Activated CD4-positive, CD25-positive, alpha-beta regulatory T cell treated with anti-CD3 and anti-CD28 coated beads, Interleukin-2, amount 50 U/mL, for 72 hours (primary cell): ENCODE measurements around the gene ZNF100.
"Not testable (repeated sequence)": the region's sequence is repeated elsewhere in the genome, so short reads cannot be mapped to it uniquely, and the experiment has no call there.

Source experiments
- DNase-seq: peaks from one replicate; pipeline ENCODE4 v3.0.0; 2021

Gene ZNF100

DNA sequence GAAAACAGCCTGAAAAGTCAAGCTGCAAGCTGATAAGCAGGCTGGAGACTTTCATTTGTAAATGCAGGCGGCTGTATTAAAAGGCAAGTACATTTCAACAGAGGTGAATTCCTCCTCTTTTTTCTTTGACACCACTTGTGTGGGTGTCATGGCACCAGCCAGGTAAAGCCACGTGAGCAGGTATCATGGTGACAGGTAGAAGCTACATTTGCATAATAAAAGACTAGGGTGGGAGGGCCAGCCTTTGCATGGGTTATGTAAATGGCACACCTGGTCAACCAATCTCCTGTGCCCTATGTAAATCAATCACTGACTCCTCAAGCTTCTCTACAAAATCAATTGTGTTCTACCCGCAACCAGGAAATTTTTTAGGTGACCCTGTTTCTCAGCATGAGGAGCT is 68.2 kb downstream of the ZNF100 start:
- no peak for DNase-seq

DNA sequence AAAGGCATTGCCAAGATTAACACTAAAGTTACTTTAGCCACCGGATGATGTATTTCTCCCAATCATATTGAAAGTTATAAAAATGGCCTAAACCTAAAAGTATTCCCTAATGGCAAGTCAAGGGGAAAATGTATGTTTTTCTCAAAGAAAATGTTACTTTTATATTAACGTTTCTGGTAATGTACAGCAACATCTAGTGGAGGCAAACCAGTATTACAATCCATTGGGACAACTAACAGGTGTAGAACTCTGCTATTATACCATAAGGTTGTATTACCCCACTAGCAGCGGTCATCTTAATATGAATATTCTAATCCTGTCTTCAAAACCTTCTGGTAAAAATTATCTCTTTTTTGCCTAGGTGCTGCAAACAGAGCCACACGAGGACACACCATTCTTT is 69.2 kb downstream of the ZNF100 start:
- DNase-seq: no peak

DNA sequence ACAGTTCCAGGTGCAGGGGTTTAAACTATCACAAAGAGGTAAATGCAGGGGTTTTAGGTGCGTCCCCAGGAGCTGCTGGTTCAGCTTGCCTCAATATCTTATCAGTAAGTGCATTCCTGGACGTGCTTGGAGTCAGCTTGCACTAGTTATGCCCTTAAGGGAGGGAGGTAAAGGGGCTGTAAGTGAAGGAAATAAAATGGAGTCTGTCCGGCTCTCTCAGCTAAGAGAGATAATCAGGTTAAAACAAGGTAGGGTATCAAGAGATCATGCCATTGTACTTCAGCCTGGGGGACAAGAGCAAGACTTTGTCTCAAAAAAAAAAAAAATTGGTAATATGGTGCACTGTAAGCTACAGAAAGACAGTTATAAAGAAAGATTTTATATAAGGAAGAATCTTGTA is 69.7 kb downstream of the ZNF100 start:
- no peak for DNase-seq

DNA sequence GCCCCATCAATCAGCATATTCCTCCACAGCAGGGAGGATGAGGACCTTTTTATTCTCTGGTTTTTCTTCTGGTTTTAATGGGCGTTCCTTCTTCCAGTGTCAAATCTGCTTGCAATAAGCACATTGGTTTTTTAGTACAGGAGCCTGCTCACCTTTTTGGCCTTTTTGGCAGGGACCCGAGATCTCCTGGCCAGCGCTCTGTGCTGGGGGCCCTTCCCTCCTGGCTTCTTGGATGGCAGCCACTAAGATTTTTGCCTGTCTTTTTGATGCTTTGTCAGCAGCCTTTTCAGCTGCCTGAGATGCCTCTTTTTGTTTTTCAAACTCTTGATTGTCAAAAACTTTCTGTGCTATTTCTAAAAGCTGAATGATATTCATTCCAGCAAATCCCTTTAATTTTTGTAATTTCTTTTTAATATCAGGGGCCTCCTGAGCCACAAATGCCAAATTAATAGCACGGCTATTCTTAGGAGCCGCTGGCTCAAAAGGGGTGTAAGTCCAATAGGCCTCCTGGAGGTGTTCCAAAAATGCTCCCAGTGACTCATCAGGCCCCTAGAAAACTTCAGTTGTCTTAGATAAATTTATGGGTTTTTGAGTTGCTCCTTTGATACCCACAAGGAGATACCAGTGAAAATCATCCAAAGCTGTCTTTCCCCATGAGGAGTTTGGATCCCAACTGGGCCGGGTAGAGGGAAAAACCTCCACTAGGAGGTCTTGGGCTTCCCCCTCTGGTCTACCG is 73.0 kb downstream of the ZNF100 start:
- DNase-seq: no peak

DNA sequence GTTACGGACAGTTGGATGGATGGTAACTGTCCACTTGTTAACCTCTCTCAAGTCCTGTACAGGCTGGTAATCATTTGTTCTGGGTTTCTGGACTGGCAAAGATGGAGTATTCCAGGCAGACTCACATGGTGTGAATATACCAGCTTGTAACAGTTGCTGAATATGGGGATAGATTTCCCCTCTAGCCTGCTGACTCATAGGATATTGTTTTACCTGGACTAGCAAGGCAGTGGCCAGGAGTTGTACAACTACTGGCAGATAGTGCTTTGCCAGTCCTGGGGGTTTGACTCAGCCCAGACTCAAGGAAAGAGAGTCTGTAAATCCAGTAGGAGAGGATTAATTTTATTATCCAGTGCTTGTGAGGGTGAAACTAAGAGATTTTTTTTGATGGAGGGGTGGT is 74.0 kb downstream of the ZNF100 start:
- DNase-seq: no peak

DNA sequence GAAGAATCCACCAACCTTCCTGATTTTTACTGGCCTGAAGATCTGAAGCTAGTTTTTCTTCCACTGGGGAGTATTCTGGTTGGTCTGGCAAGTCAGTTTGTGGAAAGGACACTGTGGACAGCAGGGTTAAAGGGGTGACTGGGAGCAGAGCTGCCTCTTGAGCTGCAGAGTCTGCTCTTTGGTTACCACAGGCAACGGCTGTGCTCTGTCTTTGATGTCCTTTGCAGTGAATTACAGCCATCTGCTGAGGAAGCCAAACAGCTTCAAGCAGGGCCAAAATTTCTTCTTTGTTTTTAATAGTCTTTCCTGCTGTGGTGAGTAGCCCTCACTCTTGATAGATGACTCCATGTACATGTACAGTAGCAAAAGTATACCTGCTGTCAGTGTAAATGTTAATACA is 75.7 kb downstream of the ZNF100 start:
- no peak for DNase-seq

DNA sequence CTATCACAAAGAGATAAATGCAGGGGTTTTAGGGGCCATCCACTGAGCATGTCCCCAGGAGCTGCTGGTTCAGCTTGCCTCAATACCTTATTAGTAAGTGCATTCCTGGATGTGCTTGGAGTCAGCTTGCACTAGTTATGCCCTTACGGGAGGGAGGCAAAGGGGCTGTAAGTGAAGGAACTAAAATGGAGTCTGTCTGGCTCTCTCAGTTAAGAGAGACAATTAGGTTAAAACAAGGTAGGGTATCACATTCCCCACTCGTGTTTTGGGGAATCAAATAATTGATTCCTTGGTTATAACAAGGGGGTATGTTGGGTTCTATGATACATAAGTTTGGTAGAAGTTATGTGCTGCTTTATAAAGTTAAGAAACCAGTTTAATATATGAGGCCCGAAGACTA is 78.9 kb downstream of the ZNF100 start:
- no peak for DNase-seq

DNA sequence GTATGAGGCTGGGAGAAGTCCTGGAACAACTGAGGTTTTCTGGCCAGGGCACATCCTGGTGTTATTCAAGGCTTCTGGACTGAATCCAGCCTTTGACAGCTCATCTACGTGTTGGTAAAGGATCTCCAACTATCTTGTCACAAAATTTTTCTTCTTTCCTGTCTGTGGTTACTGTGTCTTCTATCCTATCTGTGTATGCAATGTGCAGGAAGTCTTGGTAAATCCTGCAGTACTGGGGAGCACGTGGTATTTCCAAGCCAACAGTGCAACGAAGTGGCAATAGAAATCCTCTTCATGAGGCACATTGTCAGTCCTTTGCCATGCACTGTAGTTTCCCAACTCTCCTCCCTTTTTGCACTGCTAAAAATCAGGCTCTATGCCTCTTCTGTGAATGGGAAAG is 86.7 kb downstream of the ZNF100 start:
- no peak for DNase-seq

DNA sequence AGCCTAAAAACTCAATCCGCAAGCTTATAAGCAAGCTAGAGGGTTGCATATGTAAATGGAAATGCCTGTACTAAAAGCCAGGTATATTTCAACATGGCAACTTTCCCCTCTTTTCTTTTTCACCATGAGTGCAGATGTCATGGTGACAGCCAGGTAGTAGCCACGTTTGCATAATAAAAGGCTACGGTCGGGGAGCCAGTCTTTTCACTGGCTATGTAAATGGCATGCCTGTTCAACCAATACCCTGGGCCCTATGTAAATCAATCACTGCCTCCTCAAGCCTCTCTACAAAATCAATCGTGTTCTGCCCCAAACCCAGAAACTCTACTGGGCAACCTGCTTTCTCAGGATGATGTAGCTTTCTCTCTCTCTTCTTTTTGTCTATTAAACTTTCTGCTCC is 87.4 kb downstream of the ZNF100 start:
- no peak for DNase-seq

DNA sequence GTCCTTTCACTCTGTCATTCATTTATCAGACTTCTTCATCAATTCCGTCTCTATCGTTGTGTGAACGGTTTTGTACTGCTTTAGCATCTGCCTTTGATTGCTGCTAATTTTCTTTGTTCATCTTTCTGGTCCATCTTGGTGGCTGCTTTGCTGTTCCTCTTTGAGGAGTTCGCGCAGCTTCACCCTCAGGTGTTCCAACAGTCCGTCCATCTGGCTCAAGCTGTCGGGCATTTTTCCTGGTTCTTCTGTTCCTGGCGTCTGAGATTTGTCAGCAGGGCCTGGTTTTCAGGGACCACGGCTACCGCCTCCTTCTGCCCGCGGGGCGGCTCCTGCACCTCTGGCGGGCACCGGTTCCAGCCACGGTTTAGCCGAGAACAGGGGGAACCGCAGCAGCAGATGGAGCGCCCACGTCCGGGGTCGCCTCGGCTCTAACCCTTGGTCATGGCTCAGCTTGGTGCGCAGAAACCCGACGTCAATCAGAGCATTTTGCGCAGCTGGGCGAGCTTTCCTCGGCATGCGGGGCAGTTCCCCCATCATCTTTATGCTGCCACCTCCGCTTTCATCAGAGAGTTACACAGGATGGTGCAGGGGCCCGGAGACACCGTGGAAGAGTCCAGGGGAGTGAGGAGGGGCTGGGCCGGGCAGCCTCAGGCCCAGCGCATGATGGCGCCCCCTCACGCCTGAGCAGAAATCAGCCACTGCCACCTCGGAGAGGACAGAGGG is 89.5 kb downstream of the ZNF100 start:
- DNase-seq: no peak

DNA sequence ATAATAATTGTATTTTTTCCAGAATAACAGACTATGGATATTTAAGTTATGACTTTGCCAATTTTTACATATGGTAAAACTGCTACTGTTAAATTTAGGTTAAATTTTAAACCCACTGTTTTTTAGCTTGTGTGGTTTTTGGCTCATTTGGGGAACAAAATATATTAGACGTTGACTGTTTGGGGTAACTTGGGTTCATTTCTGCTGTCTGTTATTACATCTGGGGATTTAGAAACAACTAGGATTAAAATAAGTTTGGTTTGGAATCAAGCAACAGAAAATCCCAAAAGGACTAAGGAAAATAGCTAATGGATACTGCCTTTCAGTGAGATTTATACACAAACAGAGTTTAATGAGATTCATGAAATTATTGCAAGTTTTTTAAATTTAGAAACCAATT is 92.9 kb downstream of the ZNF100 start:
- DNase-seq: no peak

DNA sequence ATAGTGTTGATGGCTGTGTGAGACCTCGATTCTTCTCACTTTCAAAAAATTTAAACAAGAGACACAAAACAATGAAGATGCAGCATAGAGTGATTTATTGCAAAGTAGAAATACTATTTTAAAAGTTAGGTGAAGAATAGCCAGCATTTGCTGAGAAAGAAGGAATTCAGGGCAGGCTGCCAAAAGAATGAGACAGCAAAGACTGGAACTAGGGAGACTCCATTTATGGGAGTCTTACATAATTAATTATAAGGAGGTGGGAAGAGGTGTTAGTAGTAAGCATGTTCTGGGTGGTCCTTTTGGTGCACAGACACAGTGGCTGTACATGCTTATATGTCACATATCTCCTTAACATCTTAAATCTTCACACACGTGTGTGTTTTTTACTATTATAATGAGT is 93.9 kb downstream of the ZNF100 start:
- DNase-seq: not testable (repeated sequence)
